Neuronal stem cell (in vitro differentiated cells): ENCODE results near the gene IFIT5.

ENCODE experiments used
- DNase-seq: peaks from one replicate; pipeline ENCODE4 v3.0.0-alpha.2; 2013; ENCODE audit warnings: low spot score
- H2AFZ ChIP-seq: one replicate; pipeline ENCODE4 v1.6.1; 2013; ENCODE audit warnings: mild to moderate bottlenecking, low read length, inconsistent platforms
- H2AK5ac ChIP-seq: 2 replicates; pipeline ENCODE4 v1.6.1; 2013; ENCODE audit warnings: low read depth, mild to moderate bottlenecking, inconsistent platforms, low read length, moderate library complexity, mixed read lengths
- H2BK120ac ChIP-seq: 2 replicates; pipeline ENCODE4 v1.6.1; 2013; ENCODE audit warnings: low read depth, mild to moderate bottlenecking, inconsistent platforms, low read length, moderate library complexity, mixed read lengths
- H2BK12ac ChIP-seq: one replicate; pipeline ENCODE4 v1.6.1; 2013; ENCODE audit warnings: low read length, inconsistent platforms
- H2BK15ac ChIP-seq: 2 replicates; pipeline ENCODE4 v1.6.1; 2013; ENCODE audit warnings: mild to moderate bottlenecking, low read length, inconsistent platforms, mixed read lengths
- H2BK5ac ChIP-seq: one replicate; pipeline ENCODE4 v1.6.1; 2013; ENCODE audit warnings: inconsistent platforms, mild to moderate bottlenecking, low read length, moderate library complexity
- H3K14ac ChIP-seq: one replicate; pipeline ENCODE4 v1.6.1; 2013; ENCODE audit warnings: low read length, inconsistent platforms
- H3K18ac ChIP-seq: 2 replicates; pipeline ENCODE4 v1.6.1; 2013; ENCODE audit warnings: low read length, inconsistent platforms
- H3K23ac ChIP-seq: 2 replicates; pipeline ENCODE4 v1.6.1; 2013; ENCODE audit warnings: low read depth, mild to moderate bottlenecking, mixed read lengths, low read length, inconsistent platforms; ENCODE audit not compliant: poor library complexity
- H3K27ac ChIP-seq: replicated peaks from 3 replicates; pipeline ENCODE4 v1.5.1; 2013; ENCODE audit warnings: low read length, inconsistent platforms
- H3K27me3 ChIP-seq, 3 experiments: 2 replicates each; pipeline ENCODE4 v1.6.1; 2013; ENCODE audit warnings: low read length in 3 of 3, mild to moderate bottlenecking in 2 of 3, inconsistent platforms in 1 of 3, low read depth in 1 of 3, mixed read lengths in 1 of 3, moderate library complexity in 1 of 3; ENCODE audit not compliant: control insufficient read depth in 3 of 3, insufficient read depth in 3 of 3
- H3K36me3 ChIP-seq, 2 donors: replicated peaks in 1 of 2; 2 replicates each; pipeline ENCODE4 v1.6.1; 2013; ENCODE audit warnings: low read length in 2 of 2; ENCODE audit not compliant: control insufficient read depth in 2 of 2, insufficient read depth in 2 of 2
- H3K4ac ChIP-seq: 2 replicates; pipeline ENCODE4 v1.6.1; 2013; ENCODE audit warnings: inconsistent platforms, mild to moderate bottlenecking, low read length, moderate library complexity
- H3K4me1 ChIP-seq, 2 donors: 1 replicate in 1 of 2; 2 replicates in 1 of 2; pipeline ENCODE4 v1.6.1; 2013; ENCODE audit warnings: low read length in 2 of 2, low read depth in 1 of 2; ENCODE audit not compliant: control insufficient read depth in 2 of 2, insufficient read depth in 1 of 2
- H3K4me2 ChIP-seq: one replicate; pipeline ENCODE4 v1.6.1; 2013; ENCODE audit warnings: mild to moderate bottlenecking, low read length, inconsistent platforms; ENCODE audit not compliant: insufficient read depth, poor library complexity, severe bottlenecking
- H3K4me3 ChIP-seq, 2 donors: 2 replicates each; pipeline ENCODE4 v1.5.1; 2013; ENCODE audit warnings: low read length in 2 of 2, mild to moderate bottlenecking in 2 of 2, inconsistent platforms in 1 of 2, moderate library complexity in 1 of 2
- H3K79me1 ChIP-seq: one replicate; pipeline ENCODE4 v1.6.1; 2013; ENCODE audit warnings: low read depth, mild to moderate bottlenecking, inconsistent platforms, low read length, moderate library complexity
- H3K9ac ChIP-seq: one replicate; pipeline ENCODE4 v1.6.1; 2013; ENCODE audit warnings: mild to moderate bottlenecking, low read depth, low read length, inconsistent platforms; ENCODE audit not compliant: poor library complexity
- H3K9me3 ChIP-seq, 2 donors: replicated peaks in 1 of 2; 2 replicates each; pipeline versions ENCODE3 to v1.6.1; 2013; ENCODE audit warnings: low read length in 2 of 2, mild to moderate bottlenecking in 2 of 2, inconsistent platforms in 1 of 2, low read depth in 1 of 2, mixed read lengths in 1 of 2, moderate library complexity in 1 of 2; ENCODE audit not compliant: control insufficient read depth in 2 of 2, insufficient read depth in 1 of 2
- H4K8ac ChIP-seq: one replicate; pipeline ENCODE4 v1.6.1; 2013; ENCODE audit warnings: low read depth, mild to moderate bottlenecking, inconsistent platforms, low read length, moderate library complexity
- H4K91ac ChIP-seq: one replicate; pipeline ENCODE4 v1.6.1; 2013; ENCODE audit warnings: low read length, low read depth, mild to moderate bottlenecking, inconsistent platforms; ENCODE audit not compliant: poor library complexity
- WGBS, 2 donors: extraction: QIAGEN DNeasy Blood & Tissue Kit; methylation state at CpG; one replicate each; pipeline ENCODE4 v1.1.7; 2013; ENCODE audit warnings: missing lambda C conversion rate in 2 of 2, mixed read lengths in 1 of 2; ENCODE audit not compliant: insufficient read length in 2 of 2, insufficient replicate concordance in 1 of 2; ENCODE audit errors: extremely low coverage in 2 of 2; 5-methylcytosine and 5-hydroxymethylcytosine counted together

Gene IFIT5

DNA sequence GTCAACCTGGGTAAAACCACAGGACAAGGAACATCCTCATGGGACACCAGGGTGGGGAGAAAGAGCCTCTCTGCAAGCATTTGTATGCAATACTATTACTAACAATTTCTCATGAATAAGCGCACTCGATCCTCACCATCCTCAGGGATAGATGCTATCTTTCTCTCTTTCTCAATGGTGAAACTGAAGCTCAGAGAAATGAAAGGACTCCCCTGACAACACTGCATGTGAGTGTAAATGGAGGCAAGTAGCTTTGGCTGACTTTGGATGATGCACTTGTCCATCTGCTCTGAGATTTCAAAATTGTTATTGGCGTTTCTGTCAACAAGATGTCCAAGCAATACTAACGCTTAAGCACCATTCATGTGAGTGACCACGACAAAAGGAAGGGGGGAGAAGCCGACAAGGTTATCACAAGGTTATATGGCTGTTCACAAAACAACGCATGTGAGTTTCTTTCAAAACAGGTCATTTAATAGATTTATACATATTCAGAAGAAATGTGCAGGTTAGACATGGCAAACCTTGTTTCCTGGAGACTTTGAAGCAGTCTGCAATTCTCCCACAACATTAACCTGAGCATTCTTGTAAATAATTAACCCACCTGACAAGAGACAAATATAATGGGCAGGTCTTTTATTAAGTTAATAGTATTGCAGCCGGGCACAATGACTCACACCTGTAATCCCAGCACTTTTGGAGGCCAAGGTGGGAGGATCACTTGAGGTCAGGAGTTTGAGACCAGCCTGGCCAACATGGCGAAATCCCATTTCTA lies 54.0 kb downstream of the IFIT5 start:
- Histone ChIP-seq H3K4me2 (no peak overlapping the region), H3K14ac (no peak overlapping the region), H4K91ac (no peak overlapping the region), H3K9me3 (no peaks in the 10 kb centered on the region), H3K4me3 (no peak overlapping the region), H3K79me1 (no peaks in the 10 kb centered on the region), H4K8ac (no peak overlapping the region), H3K36me3 (no peaks in the 10 kb centered on the region), H2BK5ac (no peak overlapping the region), H3K27me3 (peaks cover 0 to 9% (median 0%) of the 10 kb centered on the region in 3 experiments), H3K9ac (no peak overlapping the region), H2BK15ac (no peak overlapping the region), H3K23ac (no peak overlapping the region), H3K4me1 (peaks cover 0 to 2% of the 10 kb centered on the region in 2 donors), H3K4ac (no peak overlapping the region), H2BK120ac (no peak overlapping the region), H3K27ac (no peak overlapping the region), H2BK12ac (no peak overlapping the region), H3K18ac (no peak overlapping the region), H2AFZ (no peak overlapping the region), H2AK5ac (no peak overlapping the region)
- DNase-seq, result no peak
- WGBS, 2 donors, result no CpG with 5 or more reads among the region's 9 CpGs

DNA sequence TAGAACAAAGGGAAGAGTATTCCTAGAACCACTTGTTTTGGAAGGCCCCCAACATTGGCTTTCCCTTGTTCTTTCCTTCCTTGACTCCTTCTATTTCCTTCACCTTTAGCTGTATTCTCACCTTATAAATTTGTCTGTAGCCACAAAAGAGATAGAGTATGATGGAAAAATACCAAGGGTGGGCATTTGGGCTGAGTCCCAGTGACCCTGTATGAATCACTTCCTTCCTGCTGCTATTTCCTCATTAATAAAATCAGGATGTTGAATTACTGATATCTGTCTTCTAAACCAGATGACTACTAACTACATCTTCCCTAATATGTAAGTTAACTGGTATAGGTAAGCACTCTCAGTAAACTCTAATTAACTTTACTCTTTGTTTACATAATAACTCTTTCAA lies 55.1 kb downstream of the IFIT5 start:
- H2AFZ ChIP-seq, result no peak overlapping the region
- H3K9ac ChIP-seq, result no peak overlapping the region
- no peak overlapping the region for H4K8ac ChIP-seq
- H2BK5ac ChIP-seq, result no peak overlapping the region
- H3K36me3 ChIP-seq, result no peaks in the 10 kb centered on the region
- no peak overlapping the region for H2BK120ac ChIP-seq
- H3K4me2 ChIP-seq, result no peak overlapping the region
- H3K14ac ChIP-seq, result no peak overlapping the region
- H2BK12ac ChIP-seq, result no peak overlapping the region
- no peak overlapping the region for H3K18ac ChIP-seq
- no peak for DNase-seq
- H3K9me3 ChIP-seq, result no peaks in the 10 kb centered on the region
- no peak overlapping the region for H3K23ac ChIP-seq
- no peak overlapping the region for H2AK5ac ChIP-seq
- no peak overlapping the region for H3K4me3 ChIP-seq
- peaks cover 0 to 2% of the 10 kb centered on the region in 2 donors for H3K4me1 ChIP-seq
- H3K27ac ChIP-seq, result no peak overlapping the region
- peaks cover 0 to 9% (median 0%) of the 10 kb centered on the region in 3 experiments for H3K27me3 ChIP-seq
- no peak overlapping the region for H2BK15ac ChIP-seq
- no peak overlapping the region for H3K4ac ChIP-seq
- no peaks in the 10 kb centered on the region for H3K79me1 ChIP-seq
- no peak overlapping the region for H4K91ac ChIP-seq
